HepG2 (cell line): ENCODE results near the gene CCDC6. TPM values are rescaled to one million over a fixed set of nuclear protein-coding genes. Genes with fewer than 3 reads are reported as not detected.

Source experiments
- ATAC-seq: fragments of 200-7000 bp; cut with Tn5 transposase; 3 replicates; pipeline ENCODE4 v1.9.1; 2020; ENCODE audit warnings: mild to moderate bottlenecking, moderate library complexity
- BruUV-seq: library from RNA; stranded (reverse); fragments of 400-500 nt; replicated peaks from 2 replicates; lab custom pipeline; 2021; lab: Mats Ljungman, UMichigan
- CTCF ChIA-PET: fragments of 300-600 bp; formaldehyde crosslinking; extraction: SDS; loops from one replicate; lab custom pipeline; 2021; ENCODE audit warnings: low total read pairs, inconsistent platforms, low intra/inter-chr PET ratio; lab: Yijun Ruan, JAX
- POLR2A ChIA-PET: fragments of 350-600 bp; sonication (Branson Sonifier 250); formaldehyde crosslinking; loops from one replicate; lab custom pipeline; 2020; ENCODE audit warnings: antibody characterized with exemption, inconsistent platforms; lab: Yijun Ruan, JAX
- DNase-seq: peaks from one replicate; pipeline ENCODE4 v3.0.0-alpha.2; 2015; ENCODE audit warnings: low spot score
- FAIRE-seq: peaks from 3 replicates; lab custom pipeline; 2011; peaks lifted over from hg19 to GRCh38; lab: Jason Lieb, UNC
- H2AFZ ChIP-seq: one replicate; pipeline ENCODE4 v1.6.1; 2011; ENCODE audit warnings: low read length, inconsistent platforms
- H3K27ac ChIP-seq: fragments of 300-600 bp; 3 replicates; pipeline ENCODE4 v1.8.0; 2011; ENCODE audit warnings: mixed run types, mild to moderate bottlenecking, mixed read lengths, low read length, inconsistent platforms; ENCODE audit not compliant: insufficient read depth; ENCODE audit errors: extremely low read length
- H3K27me3 ChIP-seq, 2 experiments: fragments of 200-600 bp in 1 of 2; 2 replicates in 1 of 2; 3 replicates in 1 of 2; pipeline versions ENCODE4 v1.6.0 to v1.8.0; 2011; ENCODE audit warnings: low read length in 2 of 2, mild to moderate bottlenecking in 2 of 2, moderate library complexity in 2 of 2, inconsistent platforms in 1 of 2; ENCODE audit not compliant: insufficient read depth in 2 of 2, control insufficient read depth in 1 of 2
- H3K36me3 ChIP-seq, 2 experiments: fragments of 200-600 bp in 1 of 2; replicated peaks in 1 of 2; 2 replicates in 1 of 2; 3 replicates in 1 of 2; pipeline versions ENCODE4 v1.5.1 to v1.8.0; 2011; ENCODE audit warnings: low read length in 2 of 2, inconsistent platforms in 1 of 2; ENCODE audit not compliant: insufficient read depth in 2 of 2, control insufficient read depth in 1 of 2
- H3K4me1 ChIP-seq: 2 replicates; pipeline ENCODE4 v1.5.1; 2012; ENCODE audit warnings: low read length, inconsistent platforms; ENCODE audit not compliant: insufficient read depth
- H3K4me2 ChIP-seq: 2 replicates; pipeline ENCODE4 v1.6.0; 2011; ENCODE audit warnings: low read depth, low read length, inconsistent platforms
- H3K4me3 ChIP-seq, 3 experiments: fragments of 200-600 bp in 1 of 3; sonication (generic), shearing (Covaris generic) in 1 of 3; replicated peaks in 1 of 3; 2 replicates each; pipeline ENCODE4 v1.5.1; 2011 to 2016; ENCODE audit warnings: low read length in 3 of 3, inconsistent platforms in 2 of 3, low read depth in 2 of 3, mild to moderate bottlenecking in 2 of 3, control low read depth in 1 of 3, mixed read lengths in 1 of 3; ENCODE audit not compliant: insufficient read depth in 1 of 3
- H3K79me2 ChIP-seq: one replicate; pipeline ENCODE4 v1.6.1; 2011; ENCODE audit warnings: low read length, inconsistent platforms; ENCODE audit not compliant: insufficient read depth
- H3K9ac ChIP-seq: 2 replicates; pipeline ENCODE4 v1.6.0; 2011; ENCODE audit warnings: mild to moderate bottlenecking, low read depth, low read length, inconsistent platforms; ENCODE audit not compliant: insufficient read depth
- H3K9me3 ChIP-seq: 2 replicates; pipeline ENCODE4 v1.5.1; 2012; ENCODE audit warnings: mild to moderate bottlenecking, low read length
- H4K20me1 ChIP-seq: 2 replicates; pipeline ENCODE4 v1.6.0; 2011; ENCODE audit warnings: inconsistent platforms, mild to moderate bottlenecking, low read length, moderate library complexity; ENCODE audit not compliant: insufficient read depth
- ADNP ChIP-seq: sonication (generic); formaldehyde crosslinking; IDR thresholded peaks from 2 replicates; pipeline ENCODE4 v1.4.0; 2020; ENCODE audit warnings: missing genetic modification reagents
- HCFC1 ChIP-seq: fragments of 150-350 bp; IDR thresholded peaks from 2 replicates; pipeline ENCODE4 v1.6.1; 2014; ENCODE audit warnings: low read depth, low read length
- HOXA9 ChIP-seq: sonication (generic); formaldehyde crosslinking; IDR thresholded peaks from 2 replicates; pipeline ENCODE4 v1.8.1; 2022; ENCODE audit warnings: missing genetic modification reagents, mild to moderate bottlenecking, moderate library complexity, borderline replicate concordance
- NR2F1 ChIP-seq, 2 experiments: fragments of 450-650 bp in 1 of 2; formaldehyde crosslinking in 1 of 2; IDR thresholded peaks; 2 replicates each; pipeline versions ENCODE4 v1.5.0 to v1.6.1; 2016 to 2020; ENCODE audit warnings: mild to moderate bottlenecking in 1 of 2, missing compliant biosample characterization in 1 of 2, missing genetic modification reagents in 1 of 2, moderate library complexity in 1 of 2
- PREB ChIP-seq: sonication (generic); formaldehyde crosslinking; IDR thresholded peaks from 2 replicates; pipeline ENCODE4 v1.4.0; 2020; ENCODE audit warnings: missing genetic modification reagents
- STAG1 ChIP-seq: sonication (generic); formaldehyde crosslinking; IDR thresholded peaks from 2 replicates; pipeline ENCODE4 v1.4.0; 2020; ENCODE audit warnings: missing genetic modification reagents
- TCF7L2 ChIP-seq: IDR thresholded peaks from 2 replicates; pipeline ENCODE4 v1.6.1; 2011; ENCODE audit warnings: mild to moderate bottlenecking, low read depth, low read length, moderate library complexity
- ZFYVE20 ChIP-seq: sonication (generic); formaldehyde crosslinking; IDR thresholded peaks from 2 replicates; pipeline ENCODE4 v1.8.0; 2023; ENCODE audit warnings: low read depth, mild to moderate bottlenecking, moderate library complexity, missing genetic modification reagents, borderline replicate concordance
- ZNF557 ChIP-seq: sonication (generic); formaldehyde crosslinking; IDR thresholded peaks from 2 replicates; pipeline ENCODE4 v1.4.0; 2020; ENCODE audit warnings: missing genetic modification reagents
- ZNF792 ChIP-seq: IDR thresholded peaks from 2 replicates; pipeline ENCODE4 v1.6.1; 2016
- WGBS: methylation state at CpG from one replicate; pipeline ENCODE4 v1.1.6; 2017; ENCODE audit warnings: low lambda C conversion rate; 5-methylcytosine and 5-hydroxymethylcytosine counted together
- in situ Hi-C: cut with HindIII; loops from 2 replicates; pipeline ENCODE4 v1.10.0; 2017; ENCODE audit warnings: low pct_unique_long_range_greater_than_20kb; ENCODE audit not compliant: extremely low pct_ligation_motif_present
- intact Hi-C: fragments of 100-400 bp; cut with micrococcal nuclease; formaldehyde crosslinking; loops from one replicate; pipeline ENCODE4 v1.10.0; 2022; ENCODE audit not compliant: unreplicated experiment
- polyA plus RNA-seq, 8 experiments: library from polyadenylated mRNA; depleted of rRNA in 3 of 8; stranded (reverse) in 7 of 8; unstranded in 1 of 8; fragments of >200 nt; fragmentation: Illumina TruSeq in 4 of 8; extraction: Trizol in 4 of 8; gene quantifications; 2 replicates each; pipeline versions ENCODE4 v1.2.1 to v1.2.3, GENCODE V29; 2011 to 2016; ENCODE audit warnings: low read depth in 4 of 8, missing spikeins in 1 of 8, mixed read lengths in 1 of 8; ENCODE audit not compliant: insufficient read depth in 1 of 8
- total RNA-seq, 5 experiments: library from RNA; depleted of rRNA; stranded (reverse); fragments of >200 nt; fragmentation: Illumina TruSeq; extraction: Trizol; gene quantifications; 2 replicates each; pipeline ENCODE4 v1.2.3, GENCODE V29; 2016; ENCODE audit warnings: low read depth in 1 of 5

CCDC6 gene
- total and polyA plus RNA-seq, 2 of the 13 experiments (the other 11 are each of a cell fraction or from before 2014, with no cell fraction given), result 17.9 to 18.3 TPM

- WGBS, result 97% methylated on average over 2 of the region's 2 CpGs
- BruUV-seq, result no TSS peak
- peaks cover 29% of the 10 kb centered on the region for H3K4me1 ChIP-seq
- H3K9me3 ChIP-seq, result no peaks in the 10 kb centered on the region
- no peak for ATAC-seq
- TF ChIP-seq ADNP (CRISPR knock-in tag), result no peak
- TF ChIP-seq HCFC1, result no peak
- TF ChIP-seq TCF7L2, result no peak
- TF ChIP-seq STAG1 (CRISPR knock-in tag), result no peak
- TF ChIP-seq PREB (CRISPR knock-in tag), result no peak
- TF ChIP-seq ZFYVE20 (CRISPR knock-in tag), result no peak
- no peak for TF ChIP-seq ZNF792
- TF ChIP-seq NR2F1 (CRISPR knock-in tag; IDR thresholded peaks at IDR 0.05), result no peak
- no peak for TF ChIP-seq ZNF557 (CRISPR knock-in tag)
- TF ChIP-seq HOXA9, result no peak
- H3K9ac ChIP-seq, result no peak overlapping the region
- no peak overlapping the region for H3K27ac ChIP-seq
- H4K20me1 ChIP-seq, result no peaks in the 10 kb centered on the region; the same call in 1 of the 2 replicates
- H2AFZ ChIP-seq, result no peak overlapping the region
- ChIA-PET POLR2A (interaction anchor here (1.4 kb wide), 1 partner anchor 28 kb away, joined by 3 read pairs; the partner anchor contains the start of gene CCDC6), CTCF (no interaction called here)
- H3K36me3 ChIP-seq, result no peaks in the 10 kb centered on the region; a peak in 2 of 5 replicates
- intact Hi-C loops (no loop called here), in situ Hi-C loops (no loop called here)
- no peak overlapping the region for H3K4me3 ChIP-seq
- FAIRE-seq, result no peak
- H3K27me3 ChIP-seq, result no peaks in the 10 kb centered on the region
- peaks cover 68% of the 10 kb centered on the region for H3K79me2 ChIP-seq
- no peak overlapping the region for H3K4me2 ChIP-seq
- DNase-seq, result no peak
Measured at GRCh38 chr10:59878289-59878688, 28.1 kb downstream of the CCDC6 start.
